K562 (cell line): Measurements from ENCODE around the gene TMEM123. TPM values are rescaled to one million over a fixed set of nuclear protein-coding genes. Genes with fewer than 3 reads are reported as not detected.

Experiments
- CXXC5 ChIP-seq: fragments of 250-450 bp; sonication (Bioruptor Pico); IDR thresholded peaks from 2 replicates; pipeline ENCODE4 v1.8.0; 2022; ENCODE audit warnings: inconsistent platforms, mild to moderate bottlenecking, moderate library complexity
- FOXJ3 ChIP-seq: sonication (generic); formaldehyde crosslinking; IDR thresholded peaks from 2 replicates; pipeline ENCODE4 v1.4.0; 2020; ENCODE audit warnings: mild to moderate bottlenecking, missing genetic modification reagents
- GTF2A2 ChIP-seq: IDR thresholded peaks from 2 replicates; pipeline ENCODE4 v1.6.1; 2016; ENCODE audit warnings: mild to moderate bottlenecking, missing genetic modification characterization, missing compliant biosample characterization
- HCFC1 ChIP-seq: IDR thresholded peaks from 2 replicates; pipeline ENCODE4 v1.6.1; 2012; ENCODE audit warnings: low read depth, low read length, improper control_type of control experiment
- MAFF ChIP-seq: IDR thresholded peaks from 2 replicates; pipeline ENCODE4 v1.6.1; 2012; ENCODE audit warnings: low read length, improper control_type of control experiment
- TBP ChIP-seq: optimal IDR thresholded peaks from 2 replicates; pipeline ENCODE3; 2011; ENCODE audit warnings: low read depth, low read length, improper control_type of control experiment
- ZNF121 ChIP-seq: sonication (generic); formaldehyde crosslinking; conservative IDR thresholded peaks from 2 replicates; pipeline ENCODE4 v1.8.0; 2022; ENCODE audit warnings: missing genetic modification reagents
- ZNF785 ChIP-seq: fragments of 250-450 bp; sonication (Bioruptor Pico); IDR thresholded peaks from 2 replicates; pipeline ENCODE4 v1.4.0; 2020; ENCODE audit warnings: mild to moderate bottlenecking
- polyA plus RNA-seq, 8 experiments: library from polyadenylated mRNA; depleted of rRNA in 4 of 8; stranded (reverse) in 5 of 8; unstranded in 3 of 8; fragments of >200 nt; fragmentation: Nextera tagmentation in 2 of 8; fragmentation: Illumina TruSeq in 1 of 8; extraction: Ambion mirVana in 2 of 8; extraction: Trizol in 1 of 8; gene quantifications; 2 replicates each; pipeline versions ENCODE4 v1.2.1 to v1.2.3, GENCODE V29; 2011 to 2014; ENCODE audit warnings: inconsistent platforms in 1 of 8, missing spikeins in 1 of 8
- total RNA-seq, 7 experiments: library from RNA; depleted of rRNA in 6 of 7; stranded (reverse); fragments of >200 nt in 6 of 7; fragmentation: Illumina TruSeq in 2 of 7; extraction: Trizol in 2 of 7; gene quantifications; 2 replicates each; pipeline versions ENCODE4 v1.2.1 to v1.2.3, GENCODE V29; 2011 to 2021; ENCODE audit warnings: low replicate concordance in 1 of 7
- TF ChIP-seq, protein P1 (sequence below): fragments of 450-650 bp; IDR thresholded peaks from 2 replicates; pipeline ENCODE4 v1.6.1; 2017; ENCODE audit warnings: antibody characterized with exemption
- TF ChIP-seq, protein P2 (sequence below): fragments of 250-450 bp; sonication (Bioruptor Pico); IDR thresholded peaks from 2 replicates; pipeline ENCODE4 v1.5.0; 2022; ENCODE audit warnings: mild to moderate bottlenecking
- TF ChIP-seq, protein P3 (sequence below): fragments of 450-650 bp; formaldehyde crosslinking; IDR thresholded peaks from 2 replicates; pipeline ENCODE4 v1.4.0; 2022; ENCODE audit warnings: missing genetic modification characterization
- TF ChIP-seq, protein P4 (sequence below): fragments of 450-650 bp; IDR thresholded peaks from 2 replicates; pipeline ENCODE4 v1.6.1; 2017; ENCODE audit warnings: antibody characterized with exemption, mild to moderate bottlenecking
- TF ChIP-seq, protein P5 (sequence below): fragments of 250-450 bp; sonication (Bioruptor Pico); IDR thresholded peaks from 2 replicates; pipeline ENCODE4 v1.4.0; 2020; ENCODE audit warnings: mild to moderate bottlenecking, moderate library complexity
- TF ChIP-seq, protein P6 (sequence below): IDR thresholded peaks from 2 replicates; pipeline ENCODE4 v1.6.1; 2011; ENCODE audit warnings: borderline replicate concordance, low read depth, mild to moderate bottlenecking, moderate library complexity, low read length; ENCODE audit not compliant: insufficient read depth, poor library complexity, severe bottlenecking

Gene TMEM123
- total and polyA plus RNA-seq, 9 of the 15 experiments (the other 6 are each of a cell fraction or from before 2014, with no cell fraction given): 19.8 to 344 (median 82.4) TPM

DNA sequence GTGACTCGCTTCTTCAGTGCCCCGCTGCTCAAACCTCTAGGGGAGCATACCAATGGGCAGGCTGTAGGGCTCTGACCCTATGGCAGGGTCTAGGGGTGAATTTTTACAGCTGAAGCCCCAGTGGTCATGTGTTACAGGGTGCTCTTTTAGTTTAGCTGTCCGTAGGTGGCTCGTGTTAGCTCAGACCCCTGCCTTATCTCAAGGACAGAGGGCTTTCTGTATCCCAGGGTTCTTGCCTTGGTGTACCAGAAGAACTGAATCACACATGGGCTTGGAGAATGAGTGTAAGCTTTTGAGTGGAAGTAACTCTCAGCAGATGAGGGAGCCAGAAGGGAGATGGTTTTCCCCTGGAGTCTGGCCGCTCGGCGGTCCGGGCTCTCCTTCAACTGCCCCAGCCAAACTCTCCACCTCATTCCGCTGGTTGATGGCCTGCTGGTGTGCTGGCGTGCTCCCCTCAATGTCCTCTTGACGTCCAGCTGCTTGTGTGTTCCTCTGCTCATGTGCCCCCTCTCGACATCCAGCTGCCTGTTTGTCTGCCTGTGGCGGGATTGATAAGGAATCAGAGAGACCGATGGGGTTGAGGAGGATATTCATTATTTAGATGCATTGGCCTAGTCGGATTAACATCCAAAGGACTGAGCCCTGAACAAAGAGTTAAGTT lies 68.0 kb downstream of the TMEM123 start (continued):
- TF ChIP-seq, protein P1, sequence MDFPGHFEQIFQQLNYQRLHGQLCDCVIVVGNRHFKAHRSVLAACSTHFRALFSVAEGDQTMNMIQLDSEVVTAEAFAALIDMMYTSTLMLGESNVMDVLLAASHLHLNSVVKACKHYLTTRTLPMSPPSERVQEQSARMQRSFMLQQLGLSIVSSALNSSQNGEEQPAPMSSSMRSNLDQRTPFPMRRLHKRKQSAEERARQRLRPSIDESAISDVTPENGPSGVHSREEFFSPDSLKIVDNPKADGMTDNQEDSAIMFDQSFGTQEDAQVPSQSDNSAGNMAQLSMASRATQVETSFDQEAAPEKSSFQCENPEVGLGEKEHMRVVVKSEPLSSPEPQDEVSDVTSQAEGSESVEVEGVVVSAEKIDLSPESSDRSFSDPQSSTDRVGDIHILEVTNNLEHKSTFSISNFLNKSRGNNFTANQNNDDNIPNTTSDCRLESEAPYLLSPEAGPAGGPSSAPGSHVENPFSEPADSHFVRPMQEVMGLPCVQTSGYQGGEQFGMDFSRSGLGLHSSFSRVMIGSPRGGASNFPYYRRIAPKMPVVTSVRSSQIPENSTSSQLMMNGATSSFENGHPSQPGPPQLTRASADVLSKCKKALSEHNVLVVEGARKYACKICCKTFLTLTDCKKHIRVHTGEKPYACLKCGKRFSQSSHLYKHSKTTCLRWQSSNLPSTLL: no peak
- TF ChIP-seq MAFF (no peak), FOXJ3 (no peak), GTF2A2 (no peak), HCFC1 (no peak), TBP (no peak), ZNF785 (CRISPR knock-in tag) (no peak), CXXC5 (peak; percentile 40; the same call in 1 of the 2 replicates), ZNF121 (CRISPR knock-in tag) (no peak)
- TF ChIP-seq, protein P2, sequence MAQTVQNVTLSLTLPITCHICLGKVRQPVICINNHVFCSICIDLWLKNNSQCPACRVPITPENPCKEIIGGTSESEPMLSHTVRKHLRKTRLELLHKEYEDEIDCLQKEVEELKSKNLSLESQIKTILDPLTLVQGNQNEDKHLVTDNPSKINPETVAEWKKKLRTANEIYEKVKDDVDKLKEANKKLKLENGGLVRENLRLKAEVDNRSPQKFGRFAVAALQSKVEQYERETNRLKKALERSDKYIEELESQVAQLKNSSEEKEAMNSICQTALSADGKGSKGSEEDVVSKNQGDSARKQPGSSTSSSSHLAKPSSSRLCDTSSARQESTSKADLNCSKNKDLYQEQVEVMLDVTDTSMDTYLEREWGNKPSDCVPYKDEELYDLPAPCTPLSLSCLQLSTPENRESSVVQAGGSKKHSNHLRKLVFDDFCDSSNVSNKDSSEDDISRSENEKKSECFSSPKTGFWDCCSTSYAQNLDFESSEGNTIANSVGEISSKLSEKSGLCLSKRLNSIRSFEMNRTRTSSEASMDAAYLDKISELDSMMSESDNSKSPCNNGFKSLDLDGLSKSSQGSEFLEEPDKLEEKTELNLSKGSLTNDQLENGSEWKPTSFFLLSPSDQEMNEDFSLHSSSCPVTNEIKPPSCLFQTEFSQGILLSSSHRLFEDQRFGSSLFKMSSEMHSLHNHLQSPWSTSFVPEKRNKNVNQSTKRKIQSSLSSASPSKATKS (CRISPR knock-in tag): no peak
- TF ChIP-seq, protein P3, sequence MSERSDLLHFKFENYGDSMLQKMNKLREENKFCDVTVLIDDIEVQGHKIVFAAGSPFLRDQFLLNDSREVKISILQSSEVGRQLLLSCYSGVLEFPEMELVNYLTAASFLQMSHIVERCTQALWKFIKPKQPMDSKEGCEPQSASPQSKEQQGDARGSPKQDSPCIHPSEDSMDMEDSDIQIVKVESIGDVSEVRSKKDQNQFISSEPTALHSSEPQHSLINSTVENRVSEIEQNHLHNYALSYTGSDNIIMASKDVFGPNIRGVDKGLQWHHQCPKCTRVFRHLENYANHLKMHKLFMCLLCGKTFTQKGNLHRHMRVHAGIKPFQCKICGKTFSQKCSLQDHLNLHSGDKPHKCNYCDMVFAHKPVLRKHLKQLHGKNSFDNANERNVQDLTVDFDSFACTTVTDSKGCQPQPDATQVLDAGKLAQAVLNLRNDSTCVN (CRISPR knock-in tag): no peak
- TF ChIP-seq, protein P4, sequence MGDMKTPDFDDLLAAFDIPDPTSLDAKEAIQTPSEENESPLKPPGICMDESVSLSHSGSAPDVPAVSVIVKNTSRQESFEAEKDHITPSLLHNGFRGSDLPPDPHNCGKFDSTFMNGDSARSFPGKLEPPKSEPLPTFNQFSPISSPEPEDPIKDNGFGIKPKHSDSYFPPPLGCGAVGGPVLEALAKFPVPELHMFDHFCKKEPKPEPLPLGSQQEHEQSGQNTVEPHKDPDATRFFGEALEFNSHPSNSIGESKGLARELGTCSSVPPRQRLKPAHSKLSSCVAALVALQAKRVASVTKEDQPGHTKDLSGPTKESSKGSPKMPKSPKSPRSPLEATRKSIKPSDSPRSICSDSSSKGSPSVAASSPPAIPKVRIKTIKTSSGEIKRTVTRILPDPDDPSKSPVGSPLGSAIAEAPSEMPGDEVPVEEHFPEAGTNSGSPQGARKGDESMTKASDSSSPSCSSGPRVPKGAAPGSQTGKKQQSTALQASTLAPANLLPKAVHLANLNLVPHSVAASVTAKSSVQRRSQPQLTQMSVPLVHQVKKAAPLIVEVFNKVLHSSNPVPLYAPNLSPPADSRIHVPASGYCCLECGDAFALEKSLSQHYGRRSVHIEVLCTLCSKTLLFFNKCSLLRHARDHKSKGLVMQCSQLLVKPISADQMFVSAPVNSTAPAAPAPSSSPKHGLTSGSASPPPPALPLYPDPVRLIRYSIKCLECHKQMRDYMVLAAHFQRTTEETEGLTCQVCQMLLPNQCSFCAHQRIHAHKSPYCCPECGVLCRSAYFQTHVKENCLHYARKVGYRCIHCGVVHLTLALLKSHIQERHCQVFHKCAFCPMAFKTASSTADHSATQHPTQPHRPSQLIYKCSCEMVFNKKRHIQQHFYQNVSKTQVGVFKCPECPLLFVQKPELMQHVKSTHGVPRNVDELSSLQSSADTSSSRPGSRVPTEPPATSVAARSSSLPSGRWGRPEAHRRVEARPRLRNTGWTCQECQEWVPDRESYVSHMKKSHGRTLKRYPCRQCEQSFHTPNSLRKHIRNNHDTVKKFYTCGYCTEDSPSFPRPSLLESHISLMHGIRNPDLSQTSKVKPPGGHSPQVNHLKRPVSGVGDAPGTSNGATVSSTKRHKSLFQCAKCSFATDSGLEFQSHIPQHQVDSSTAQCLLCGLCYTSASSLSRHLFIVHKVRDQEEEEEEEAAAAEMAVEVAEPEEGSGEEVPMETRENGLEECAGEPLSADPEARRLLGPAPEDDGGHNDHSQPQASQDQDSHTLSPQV: peak; percentile 54
- TF ChIP-seq, protein P5, sequence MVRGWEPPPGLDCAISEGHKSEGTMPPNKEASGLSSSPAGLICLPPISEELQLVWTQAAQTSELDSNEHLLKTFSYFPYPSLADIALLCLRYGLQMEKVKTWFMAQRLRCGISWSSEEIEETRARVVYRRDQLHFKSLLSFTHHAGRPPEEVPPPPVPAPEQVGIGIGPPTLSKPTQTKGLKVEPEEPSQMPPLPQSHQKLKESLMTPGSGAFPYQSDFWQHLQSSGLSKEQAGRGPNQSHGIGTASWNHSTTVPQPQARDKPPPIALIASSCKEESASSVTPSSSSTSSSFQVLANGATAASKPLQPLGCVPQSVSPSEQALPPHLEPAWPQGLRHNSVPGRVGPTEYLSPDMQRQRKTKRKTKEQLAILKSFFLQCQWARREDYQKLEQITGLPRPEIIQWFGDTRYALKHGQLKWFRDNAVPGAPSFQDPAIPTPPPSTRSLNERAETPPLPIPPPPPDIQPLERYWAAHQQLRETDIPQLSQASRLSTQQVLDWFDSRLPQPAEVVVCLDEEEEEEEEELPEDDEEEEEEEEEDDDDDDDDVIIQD (CRISPR knock-in tag): no peak
- TF ChIP-seq, protein P6, sequence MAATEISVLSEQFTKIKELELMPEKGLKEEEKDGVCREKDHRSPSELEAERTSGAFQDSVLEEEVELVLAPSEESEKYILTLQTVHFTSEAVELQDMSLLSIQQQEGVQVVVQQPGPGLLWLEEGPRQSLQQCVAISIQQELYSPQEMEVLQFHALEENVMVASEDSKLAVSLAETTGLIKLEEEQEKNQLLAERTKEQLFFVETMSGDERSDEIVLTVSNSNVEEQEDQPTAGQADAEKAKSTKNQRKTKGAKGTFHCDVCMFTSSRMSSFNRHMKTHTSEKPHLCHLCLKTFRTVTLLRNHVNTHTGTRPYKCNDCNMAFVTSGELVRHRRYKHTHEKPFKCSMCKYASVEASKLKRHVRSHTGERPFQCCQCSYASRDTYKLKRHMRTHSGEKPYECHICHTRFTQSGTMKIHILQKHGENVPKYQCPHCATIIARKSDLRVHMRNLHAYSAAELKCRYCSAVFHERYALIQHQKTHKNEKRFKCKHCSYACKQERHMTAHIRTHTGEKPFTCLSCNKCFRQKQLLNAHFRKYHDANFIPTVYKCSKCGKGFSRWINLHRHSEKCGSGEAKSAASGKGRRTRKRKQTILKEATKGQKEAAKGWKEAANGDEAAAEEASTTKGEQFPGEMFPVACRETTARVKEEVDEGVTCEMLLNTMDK: no peak
